GM19238 (cell line): ENCODE measurements around the gene TRIO.

ENCODE experiments used
- DNase-seq: peaks from one replicate; pipeline ENCODE4 v3.0.0; 2011; ENCODE audit warnings: low spot score; ENCODE audit not compliant: insufficient read length

The TRIO gene

GRCh38 chr5:14286574-14287421, 143.7 kb downstream of the TRIO start:
- DNase-seq: no peak

- no peak for DNase-seq
These were observed 149.9 kb downstream of the TRIO start for GRCh38 chr5:14292766-14293658.

- no peak for DNase-seq
These were observed 152.5 kb downstream of the TRIO start for GRCh38 chr5:14295610-14296009.

- DNase-seq: no peak
These were observed 153.6 kb downstream of the TRIO start for GRCh38 chr5:14296533-14297331.

- DNase-seq: no peak
These were observed 154.6 kb downstream of the TRIO start for GRCh38 chr5:14297697-14298096.

- no peak for DNase-seq
These were observed 155.1 kb downstream of the TRIO start for GRCh38 chr5:14298126-14298847.

GRCh38 chr5:14299666-14300065, 156.5 kb downstream of the TRIO start:
- DNase-seq: no peak

GRCh38 chr5:14301186-14301585, 158.0 kb downstream of the TRIO start:
- no peak for DNase-seq

- DNase-seq: no peak
These were observed 159.2 kb downstream of the TRIO start for GRCh38 chr5:14302330-14302729.

- DNase-seq: no peak
These were observed 161.9 kb downstream of the TRIO start for GRCh38 chr5:14305045-14305444.

- no peak for DNase-seq
These were observed 163.2 kb downstream of the TRIO start for GRCh38 chr5:14306329-14306815.

GRCh38 chr5:14308384-14309154, 165.4 kb downstream of the TRIO start:
- DNase-seq: no peak

- DNase-seq: no peak
These were observed 166.1 kb downstream of the TRIO start for GRCh38 chr5:14309199-14309598.

- DNase-seq: no peak
These were observed 166.9 kb downstream of the TRIO start for GRCh38 chr5:14309878-14310531.

- no peak for DNase-seq
These were observed 167.8 kb downstream of the TRIO start for GRCh38 chr5:14310901-14311300.

GRCh38 chr5:14313986-14314690, 171.0 kb downstream of the TRIO start:
- no peak for DNase-seq

- no peak for DNase-seq
These were observed 173.3 kb downstream of the TRIO start for GRCh38 chr5:14316471-14316870.

GRCh38 chr5:14319102-14319501, 176.0 kb downstream of the TRIO start:
- DNase-seq: no peak

- DNase-seq: no peak
These were observed 178.8 kb downstream of the TRIO start for GRCh38 chr5:14321936-14322335.
